ENCODE data around the gene BIRC5.

The BIRC5 gene

DNA sequence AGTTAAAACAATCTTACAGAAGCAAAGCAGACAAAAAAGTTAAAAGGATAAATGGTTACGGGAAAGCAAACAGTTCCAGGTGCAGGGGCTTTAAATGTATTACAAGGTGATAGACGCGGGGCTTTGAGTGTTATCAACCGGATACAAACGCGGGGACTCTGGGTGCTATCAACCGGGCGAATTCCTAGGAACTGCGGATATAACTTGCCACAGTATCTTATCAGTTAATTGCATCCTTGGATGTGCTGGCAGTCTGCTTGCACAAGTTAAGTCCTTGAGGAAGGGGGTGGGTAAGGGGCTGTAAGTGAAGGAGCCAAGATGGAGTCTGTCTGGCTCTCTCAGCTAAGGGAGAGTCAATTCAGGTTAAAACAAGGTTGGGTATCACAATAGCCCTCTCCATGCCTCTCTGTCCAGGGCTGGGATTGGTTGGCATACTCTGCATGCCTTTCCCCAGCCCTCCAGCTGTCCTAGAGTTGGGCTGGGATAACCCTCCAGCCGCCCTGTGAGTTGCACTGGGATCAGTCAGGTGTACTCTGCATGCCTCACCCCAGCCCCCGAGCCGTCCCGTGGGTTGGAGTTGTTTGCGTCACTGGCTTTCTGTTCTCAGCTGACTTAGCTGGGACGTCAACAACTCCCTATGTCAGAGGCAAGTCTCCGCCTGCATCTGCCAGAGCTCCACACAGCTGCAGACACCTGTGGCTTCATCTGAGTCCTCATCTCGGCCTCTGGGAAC is 58.3 kb downstream of the BIRC5 start:
- H3K4me3 ChIP-seq (ENCODE audit: low read depth, low read length): no peak overlapping the region
- ChIA-PET POLR2A (no interaction called here), CTCF (interaction anchor here (0.8 kb wide), 1 partner anchor 150 kb away, joined by 4 read pairs; no protein-coding TSS in a partner anchor)
- DNase-seq (ENCODE audit: low read depth, low spot score): no peak
- TF ChIP-seq, protein P1, sequence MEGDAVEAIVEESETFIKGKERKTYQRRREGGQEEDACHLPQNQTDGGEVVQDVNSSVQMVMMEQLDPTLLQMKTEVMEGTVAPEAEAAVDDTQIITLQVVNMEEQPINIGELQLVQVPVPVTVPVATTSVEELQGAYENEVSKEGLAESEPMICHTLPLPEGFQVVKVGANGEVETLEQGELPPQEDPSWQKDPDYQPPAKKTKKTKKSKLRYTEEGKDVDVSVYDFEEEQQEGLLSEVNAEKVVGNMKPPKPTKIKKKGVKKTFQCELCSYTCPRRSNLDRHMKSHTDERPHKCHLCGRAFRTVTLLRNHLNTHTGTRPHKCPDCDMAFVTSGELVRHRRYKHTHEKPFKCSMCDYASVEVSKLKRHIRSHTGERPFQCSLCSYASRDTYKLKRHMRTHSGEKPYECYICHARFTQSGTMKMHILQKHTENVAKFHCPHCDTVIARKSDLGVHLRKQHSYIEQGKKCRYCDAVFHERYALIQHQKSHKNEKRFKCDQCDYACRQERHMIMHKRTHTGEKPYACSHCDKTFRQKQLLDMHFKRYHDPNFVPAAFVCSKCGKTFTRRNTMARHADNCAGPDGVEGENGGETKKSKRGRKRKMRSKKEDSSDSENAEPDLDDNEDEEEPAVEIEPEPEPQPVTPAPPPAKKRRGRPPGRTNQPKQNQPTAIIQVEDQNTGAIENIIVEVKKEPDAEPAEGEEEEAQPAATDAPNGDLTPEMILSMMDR (IDR thresholded peaks at IDR 0.05; ENCODE audit: insufficient read depth, low read length, missing control alignments): no peak

DNA sequence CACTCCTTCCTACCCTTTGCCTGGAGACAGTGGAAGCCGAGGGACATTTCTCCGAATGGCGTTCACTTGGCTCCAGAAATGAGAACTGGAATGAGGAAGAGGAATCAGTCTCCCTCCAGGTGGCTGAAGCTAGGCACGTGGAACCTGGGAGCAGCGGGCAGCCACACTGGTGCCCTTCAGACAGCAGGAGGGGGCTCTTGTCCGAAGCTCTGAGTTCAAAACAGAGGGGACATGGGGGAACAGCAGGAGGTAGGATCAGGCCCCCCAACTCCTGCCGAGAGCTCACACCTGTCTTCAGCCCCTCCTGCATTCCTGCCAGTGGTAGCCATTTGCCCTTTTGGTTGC is 58.8 kb downstream of the BIRC5 start:
- POLR2A ChIA-PET: no interaction called here

DNA sequence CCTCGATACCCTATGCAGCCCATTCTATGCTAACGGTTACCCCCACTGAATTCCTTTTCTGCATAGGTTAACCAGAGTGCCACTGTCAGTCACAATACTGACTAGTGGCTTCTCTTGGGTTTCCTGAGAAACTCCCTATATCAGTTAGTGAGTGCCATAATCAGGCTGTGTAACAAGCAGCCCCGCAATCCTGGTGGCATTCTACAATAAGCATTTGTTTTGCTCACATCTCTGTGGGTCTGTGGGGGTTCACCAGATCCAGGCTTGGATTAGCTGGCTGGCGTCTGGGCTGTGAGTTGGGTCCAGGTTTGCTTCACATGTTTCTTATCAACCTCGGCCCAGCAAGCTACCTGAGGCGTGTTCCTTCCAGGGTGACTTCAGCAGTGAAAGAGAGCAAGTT is 59.8 kb downstream of the BIRC5 start:
- H3K4me3 ChIP-seq (ENCODE audit: low read depth, low read length): no peak overlapping the region
- no peak for DNase-seq (ENCODE audit: low read depth, low spot score)
- ChIA-PET CTCF (interaction anchor here (0.9 kb wide), 1 partner anchor 17 kb away, joined by 4 read pairs; no protein-coding TSS in a partner anchor), POLR2A (no interaction called here)
- TF ChIP-seq, protein P1 (IDR thresholded peaks at IDR 0.05; ENCODE audit: insufficient read depth, low read length, missing control alignments): no peak

More for the DNA sequence above, 58.8 kb downstream of the BIRC5 start:
- TF ChIP-seq, protein P1 (IDR thresholded peaks at IDR 0.05; ENCODE audit: insufficient read depth, low read length, missing control alignments): no peak
- DNase-seq (ENCODE audit: low read depth, low spot score): no peak
- CTCF ChIA-PET: interaction anchor here (0.8 kb wide), 1 partner anchor 149 kb away, joined by 4 read pairs; no protein-coding TSS in a partner anchor
- no peak overlapping the region for H3K4me3 ChIP-seq (ENCODE audit: low read depth, low read length)

Data from AG04449 (cell line).